Glomerular visceral epithelial cell (primary cell): ENCODE data around the gene BCL11B.
"Not testable (repeated sequence)": the region's sequence is repeated elsewhere in the genome, so short reads cannot be mapped to it uniquely, and the experiment has no call there.

Experiments
- DNase-seq: peaks from one replicate; pipeline ENCODE4 v3.0.0-alpha.2; 2016; ENCODE audit errors: extremely low spot score

BCL11B gene

GRCh38 chr14:99239661-99240092 is 32.3 kb downstream of the BCL11B start:
- no peak for DNase-seq

GRCh38 chr14:99238216-99238615 is 33.8 kb downstream of the BCL11B start:
- no peak for DNase-seq

- no peak for DNase-seq
These were observed 34.7 kb downstream of the BCL11B start for GRCh38 chr14:99237288-99237687.

- DNase-seq, result no peak
These were observed 35.4 kb downstream of the BCL11B start for GRCh38 chr14:99236386-99237138.

GRCh38 chr14:99235582-99236320 is 36.2 kb downstream of the BCL11B start:
- no peak for DNase-seq

GRCh38 chr14:99234961-99235571 is 36.9 kb downstream of the BCL11B start:
- no peak for DNase-seq

GRCh38 chr14:99234355-99234754 is 37.6 kb downstream of the BCL11B start:
- DNase-seq, result no peak

- no peak for DNase-seq
These were observed 38.6 kb downstream of the BCL11B start for GRCh38 chr14:99233222-99234035.

GRCh38 chr14:99232714-99233214 is 39.2 kb downstream of the BCL11B start:
- no peak for DNase-seq

GRCh38 chr14:99231850-99232713 is 39.9 kb downstream of the BCL11B start:
- no peak for DNase-seq

GRCh38 chr14:99231161-99231849 is 40.7 kb downstream of the BCL11B start:
- no peak for DNase-seq

GRCh38 chr14:99230208-99231151 is 41.5 kb downstream of the BCL11B start:
- no peak for DNase-seq

GRCh38 chr14:99229654-99230207 is 42.3 kb downstream of the BCL11B start:
- DNase-seq, result no peak

GRCh38 chr14:99228760-99229159 is 43.2 kb downstream of the BCL11B start:
- not testable (repeated sequence) for DNase-seq

- DNase-seq, result no peak
These were observed 45.3 kb downstream of the BCL11B start for GRCh38 chr14:99226687-99227086.

GRCh38 chr14:99225436-99226203 is 46.4 kb downstream of the BCL11B start:
- DNase-seq, result no peak

- DNase-seq, result no peak
These were observed 47.0 kb downstream of the BCL11B start for GRCh38 chr14:99224948-99225347.
